Stimulated activated CD4-positive, alpha-beta T cell treated with anti-CD3 and anti-CD28 coated beads, Interleukin-15, amount 100 ng/mL, for 48 hours (primary cell): ENCODE data around the gene FGF18.
"Not testable (repeated sequence)": the region's sequence is repeated elsewhere in the genome, so short reads cannot be mapped to it uniquely, and the experiment has no call there.

Experiments
- DNase-seq, 2 donors: peaks; one replicate each; pipeline ENCODE4 v3.0.0-alpha.2; 2020; ENCODE audit warnings: low read depth in 2 of 2

Gene FGF18

GRCh38 chr5:171400169-171400568 lies 19.3 kb upstream of the FGF18 start:
- DNase-seq: no peak

- no peak for DNase-seq
Measured at GRCh38 chr5:171401167-171401947, 18.1 kb upstream of the FGF18 start.

GRCh38 chr5:171402751-171403150 lies 16.7 kb upstream of the FGF18 start:
- DNase-seq: not testable (repeated sequence)

- no peak for DNase-seq
Measured at GRCh38 chr5:171405615-171406014, 13.8 kb upstream of the FGF18 start.

- DNase-seq: no peak
Measured at GRCh38 chr5:171407234-171407633, 12.2 kb upstream of the FGF18 start.

- DNase-seq: no peak
Measured at GRCh38 chr5:171409164-171410136, 10.0 kb upstream of the FGF18 start.

GRCh38 chr5:171410181-171410580 lies 9.3 kb upstream of the FGF18 start:
- no peak for DNase-seq

GRCh38 chr5:171412186-171412585 lies 7.3 kb upstream of the FGF18 start:
- DNase-seq: no peak

GRCh38 chr5:171413153-171413910 lies 6.1 kb upstream of the FGF18 start:
- DNase-seq: no peak

GRCh38 chr5:171413993-171414392 lies 5.5 kb upstream of the FGF18 start:
- not testable (repeated sequence) for DNase-seq

- no peak for DNase-seq
Measured at GRCh38 chr5:171415115-171415730, 4.2 kb upstream of the FGF18 start.

- DNase-seq: no peak
Measured at GRCh38 chr5:171416160-171417049, 3.0 kb upstream of the FGF18 start.

GRCh38 chr5:171418316-171418981 lies 998 bp upstream of the FGF18 start:
- DNase-seq: peak; percentile 24 to 47

- no peak for DNase-seq
Measured at GRCh38 chr5:171419688-171420430, 412 bp downstream of the FGF18 start.

GRCh38 chr5:171420431-171421241 lies 1.2 kb downstream of the FGF18 start:
- DNase-seq: no peak

- DNase-seq: no peak
Measured at GRCh38 chr5:171421331-171422262, 2.1 kb downstream of the FGF18 start.

- DNase-seq: no peak
Measured at GRCh38 chr5:171422495-171422894, 3.0 kb downstream of the FGF18 start.
